OCI-LY3 (cell line): ENCODE results near the gene PERCC1.

Source experiments
- H2AFZ ChIP-seq: fragments of 200-600, 300-600 bp; shearing (Covaris generic); 2 replicates; pipeline ENCODE4 v1.6.0; 2014; ENCODE audit warnings: antibody characterized with exemption, low read depth, low read length
- H3K27ac ChIP-seq: fragments of 200-600, 300-600 bp; sonication (generic); 2 replicates; pipeline ENCODE4 v1.5.1; 2014; ENCODE audit warnings: mild to moderate bottlenecking, low read length, moderate library complexity, mixed read lengths
- H3K27me3 ChIP-seq: fragments of 200-600, 300-600 bp; sonication (generic); 2 replicates; pipeline ENCODE4 v1.6.1; 2014; ENCODE audit warnings: low read depth, low read length, mixed read lengths
- H3K36me3 ChIP-seq: fragments of 200-600, 300-600 bp; sonication (generic); replicated peaks from 2 replicates; pipeline ENCODE3; 2014; ENCODE audit warnings: low read depth, low read length, mixed read lengths
- H3K4me1 ChIP-seq: fragments of 300-600, 200-600 bp; sonication (generic); 2 replicates; pipeline ENCODE4 v1.6.1; 2014; ENCODE audit warnings: low read length, mixed read lengths
- H3K4me2 ChIP-seq: fragments of 200-600, 300-600 bp; sonication (generic); 2 replicates; pipeline ENCODE4 v1.6.1; 2014; ENCODE audit warnings: low read length, mixed read lengths
- H3K4me3 ChIP-seq: fragments of 300-600, 200-600 bp; sonication (generic); 2 replicates; pipeline ENCODE4 v1.5.1; 2014; ENCODE audit warnings: antibody characterized with exemption, mild to moderate bottlenecking, low read length, moderate library complexity
- H3K79me2 ChIP-seq: fragments of 300-600, 200-600 bp; shearing (Covaris generic); 2 replicates; pipeline ENCODE4 v1.6.1; 2014; ENCODE audit warnings: mild to moderate bottlenecking, low read length, mixed read lengths
- H3K9ac ChIP-seq: fragments of 300-600, 200-600 bp; shearing (Covaris generic); 2 replicates; pipeline ENCODE4 v1.6.0; 2014; ENCODE audit warnings: mild to moderate bottlenecking, low read length, moderate library complexity
- H3K9me3 ChIP-seq: fragments of 200-600, 300-600 bp; shearing (Covaris generic); 2 replicates; pipeline ENCODE4 v1.6.1; 2014; ENCODE audit warnings: low read length, mixed read lengths; ENCODE audit not compliant: insufficient read depth
- H4K20me1 ChIP-seq: fragments of 200-600, 300-600 bp; sonication (generic); 2 replicates; pipeline ENCODE4 v1.6.1; 2016; ENCODE audit warnings: low read length, mixed read lengths; ENCODE audit not compliant: insufficient read depth
- CTCF ChIP-seq: fragments of 200-600, 300-600 bp; sonication (generic); IDR thresholded peaks from 2 replicates; pipeline ENCODE4 v1.5.1; 2014; ENCODE audit warnings: antibody characterized with exemption, low read length, low read depth
- EZH2phosphoT487 ChIP-seq: fragments of 200-600 bp; shearing (Covaris generic); IDR thresholded peaks from 2 replicates; pipeline ENCODE4 v1.6.1; 2018; ENCODE audit warnings: antibody characterized with exemption, mixed run types, low read depth

PERCC1 gene

DNA sequence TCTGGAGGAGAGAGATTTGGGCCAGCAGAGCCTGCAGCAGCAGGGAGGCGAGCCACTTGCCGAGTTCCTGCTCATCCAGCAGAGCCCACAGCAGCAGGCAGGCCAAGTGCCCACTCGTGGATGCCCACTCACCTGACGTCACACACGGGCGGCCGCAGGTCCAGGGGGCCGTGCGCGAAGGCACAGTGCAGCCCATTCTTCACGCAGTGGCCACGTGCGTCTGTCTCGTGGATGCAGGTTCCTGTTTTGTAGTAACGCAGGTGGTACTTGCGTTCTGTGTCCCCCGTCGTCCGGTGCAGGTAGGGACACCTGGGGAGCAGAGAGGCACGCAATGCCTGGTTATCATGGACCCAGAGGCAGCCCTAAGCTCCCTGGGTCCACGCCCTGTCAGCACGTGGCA, 27.8 kb upstream of the PERCC1 start:
- Histone ChIP-seq H3K4me1 (0 out of 2 replicates have a peak, but pooled peaks cover 3% of the 10 kb centered on the region), H3K9ac (no peak overlapping the region), H3K9me3 (no peaks in the 10 kb centered on the region), H3K27me3 (no peaks in the 10 kb centered on the region), H3K4me3 (no peak overlapping the region), H4K20me1 (peaks cover 26% of the 10 kb centered on the region), H3K4me2 (no peak overlapping the region), H3K36me3 (peaks cover 11% of the 10 kb centered on the region), H3K79me2 (peaks cover 24% of the 10 kb centered on the region), H3K27ac (no peak overlapping the region), H2AFZ (no peak overlapping the region)
- TF ChIP-seq CTCF (no peak), EZH2phosphoT487 (no peak)

GRCh38 chr16:1403733-1404132, 27.1 kb upstream of the PERCC1 start:
- Histone ChIP-seq H3K27me3 (no peaks in the 10 kb centered on the region), H3K36me3 (peaks cover 11% of the 10 kb centered on the region), H4K20me1 (peaks cover 31% of the 10 kb centered on the region), H3K4me3 (no peak overlapping the region), H2AFZ (no peak overlapping the region), H3K27ac (no peak overlapping the region), H3K9me3 (no peaks in the 10 kb centered on the region), H3K4me1 (peaks cover 7% of the 10 kb centered on the region; the same call in 1 of the 2 replicates), H3K4me2 (no peak overlapping the region), H3K9ac (no peak overlapping the region), H3K79me2 (peaks cover 29% of the 10 kb centered on the region)
- no peak for TF ChIP-seq EZH2phosphoT487

DNA sequence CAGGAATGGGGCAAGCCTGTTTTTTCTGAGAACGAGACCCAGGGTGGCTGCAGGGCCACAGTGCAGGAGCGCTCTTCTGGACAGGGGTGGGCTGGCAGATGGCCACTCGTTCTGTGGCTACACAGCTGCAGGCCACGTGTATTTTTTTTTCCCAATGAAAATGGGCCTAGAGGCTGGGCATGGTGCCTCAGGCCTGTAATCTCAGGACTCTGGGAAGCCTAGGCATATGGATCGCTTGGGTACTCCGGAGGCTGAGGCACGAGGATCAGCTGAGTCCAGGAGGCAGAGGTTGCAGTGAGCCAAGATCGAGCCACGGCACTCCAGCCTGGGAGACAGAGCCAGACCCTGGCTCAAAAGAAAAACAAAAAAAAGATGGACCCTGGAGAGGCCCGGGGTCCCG, 23.1 kb upstream of the PERCC1 start:
- TF ChIP-seq CTCF (no peak), EZH2phosphoT487 (no peak)
- Histone ChIP-seq H2AFZ (no peak overlapping the region), H3K9me3 (no peaks in the 10 kb centered on the region), H3K27me3 (no peaks in the 10 kb centered on the region), H3K4me2 (peak overlapping the region; percentile 82), H3K36me3 (peaks cover 19% of the 10 kb centered on the region), H3K27ac (no peak overlapping the region), H3K79me2 (peaks cover 31% of the 10 kb centered on the region), H3K4me3 (peak overlapping the region; percentile 80), H3K9ac (no peak overlapping the region), H4K20me1 (peaks cover 42% of the 10 kb centered on the region), H3K4me1 (peaks cover 7% of the 10 kb centered on the region; the same call in 1 of the 2 replicates)

DNA sequence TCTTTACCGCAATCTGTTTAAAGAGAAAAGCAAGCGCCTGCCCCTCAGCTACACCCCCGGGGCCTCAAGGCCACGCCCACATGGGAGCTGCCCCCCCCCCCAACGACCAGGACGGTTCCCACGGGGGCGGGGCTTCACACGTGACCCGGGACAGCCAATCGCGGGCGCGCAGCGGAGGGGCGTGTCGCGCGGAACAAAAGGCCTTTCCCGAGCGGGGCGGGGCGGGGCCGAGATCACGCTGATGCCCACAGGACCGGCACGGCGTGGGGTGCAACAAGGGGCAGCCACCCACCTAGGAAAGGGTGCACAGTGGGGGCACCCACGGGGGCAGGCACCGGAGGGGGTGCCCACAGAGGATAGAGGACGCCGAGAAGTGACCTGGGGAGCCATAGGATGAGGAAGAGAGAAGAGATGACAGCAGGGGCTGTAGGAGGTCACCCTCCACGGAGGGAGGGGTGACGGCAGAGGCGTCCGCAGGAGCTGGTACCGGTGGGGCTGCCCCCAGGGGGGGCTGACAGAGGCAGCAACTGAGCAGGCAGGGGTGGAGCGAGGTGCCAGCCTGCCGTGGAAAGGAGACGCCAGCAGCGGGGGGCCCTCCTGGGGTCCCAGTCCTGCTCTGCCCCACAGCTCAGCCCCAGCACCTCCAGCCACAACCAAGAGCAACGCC, 22.6 kb upstream of the PERCC1 start:
- H3K36me3 ChIP-seq = peaks cover 15% of the 10 kb centered on the region
- peaks cover 28% of the 10 kb centered on the region for H3K79me2 ChIP-seq
- H3K4me2 ChIP-seq = peak overlapping the region; percentile 82

More for the DNA sequence above, 22.6 kb upstream of the PERCC1 start:
- Histone ChIP-seq H3K4me3 (peak overlapping the region; percentile 80), H3K27ac (no peak overlapping the region), H4K20me1 (peaks cover 43% of the 10 kb centered on the region), H3K4me1 (peaks cover 7% of the 10 kb centered on the region; the same call in 1 of the 2 replicates), H2AFZ (no peak overlapping the region), H3K27me3 (no peaks in the 10 kb centered on the region), H3K9ac (no peak overlapping the region; the same call in 1 of the 2 replicates), H3K9me3 (no peaks in the 10 kb centered on the region)
- TF ChIP-seq CTCF = no peak
- TF ChIP-seq EZH2phosphoT487 = no peak
